HepG2 (cell line): ENCODE data around the gene MSTO1.
"Not testable (repeated sequence)": the region's sequence is repeated elsewhere in the genome, so short reads cannot be mapped to it uniquely, and the experiment has no call there.

ENCODE experiments used
- CBX5 ChIP-seq: sonication (generic); formaldehyde crosslinking; IDR thresholded peaks from 2 replicates; pipeline ENCODE4 v1.4.0; 2020; ENCODE audit warnings: missing genetic modification reagents, borderline replicate concordance
- PPARG ChIP-seq: conservative IDR thresholded peaks from 2 replicates; pipeline ENCODE4 v1.6.1; 2016; ENCODE audit warnings: missing biosample characterization, missing genetic modification reagents
- PRPF4 ChIP-seq: fragments of 200-400 bp; formaldehyde crosslinking; IDR thresholded peaks from 2 replicates; pipeline ENCODE4 v1.6.1; 2016; ENCODE audit warnings: low read length, low read depth; ENCODE audit not compliant: poor library complexity, severe bottlenecking

DNA sequence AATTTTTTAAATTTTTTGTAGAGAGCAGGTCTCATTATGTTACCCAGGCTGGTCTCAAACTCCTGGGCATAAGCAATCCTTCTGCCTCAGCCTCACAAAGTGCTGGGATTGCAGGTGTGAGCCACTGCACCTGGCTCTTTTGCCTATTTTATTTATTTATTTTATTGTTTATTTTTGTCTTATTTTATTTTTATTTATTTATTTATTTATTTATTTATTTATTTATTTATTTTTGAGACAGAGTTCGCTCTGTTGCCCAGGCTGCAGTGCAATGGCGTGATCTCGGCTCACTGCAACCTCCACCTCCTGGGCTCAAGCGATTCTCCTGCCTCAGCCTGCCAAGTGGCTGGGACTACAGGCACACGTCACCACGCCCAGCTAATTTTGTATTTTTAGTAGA, 34.4 kb upstream of the MSTO1 start:
- TF ChIP-seq CBX5 (CRISPR knock-in tag); PPARG (CRISPR knock-in tag); PRPF4: not testable (repeated sequence)
